Duodenal mucosa (tissue), 2 donors: Measurements from ENCODE around the gene IL20RB.

Experiments used
- H3K27ac ChIP-seq: one replicate; pipeline ENCODE4 v1.7.0; 2013; ENCODE audit warnings: low read depth, low read length
- H3K27me3 ChIP-seq, 2 donors: one replicate each; pipeline ENCODE4 v1.7.0; 2013; ENCODE audit warnings: low read length in 2 of 2, control low read depth in 1 of 2; ENCODE audit not compliant: insufficient read depth in 2 of 2, control insufficient read depth in 1 of 2
- H3K36me3 ChIP-seq, 2 donors: one replicate each; pipeline ENCODE4 v1.7.0; 2013; ENCODE audit warnings: low read length in 2 of 2, control low read depth in 1 of 2; ENCODE audit not compliant: insufficient read depth in 2 of 2, control insufficient read depth in 1 of 2
- H3K4me1 ChIP-seq, 2 donors: one replicate each; pipeline ENCODE4 v1.7.0; 2013; ENCODE audit warnings: low read length in 2 of 2, control low read depth in 1 of 2; ENCODE audit not compliant: insufficient read depth in 2 of 2, control insufficient read depth in 1 of 2
- H3K4me3 ChIP-seq, 2 donors: one replicate each; pipeline ENCODE4 v1.7.0; 2013; ENCODE audit warnings: low read length in 2 of 2, low read depth in 1 of 2
- H3K9ac ChIP-seq, 2 donors: one replicate each; pipeline ENCODE4 v1.7.0; 2013; ENCODE audit warnings: low read length in 2 of 2, low read depth in 1 of 2
- H3K9me3 ChIP-seq, 2 donors: one replicate each; pipeline ENCODE4 v1.7.0; 2013; ENCODE audit warnings: low read length in 2 of 2, control low read depth in 1 of 2; ENCODE audit not compliant: control insufficient read depth in 1 of 2

IL20RB gene

GRCh38 chr3:136925425-136926190 lies 32.2 kb upstream of the IL20RB start:
- Histone ChIP-seq H3K4me1 (no peaks in the 10 kb centered on the region), H3K9ac (no peak overlapping the region), H3K27ac (no peak overlapping the region), H3K9me3 (no peaks in the 10 kb centered on the region), H3K27me3 (no peaks in the 10 kb centered on the region), H3K36me3 (no peaks in the 10 kb centered on the region), H3K4me3 (no peak overlapping the region)

- Histone ChIP-seq H3K27ac (no peak overlapping the region), H3K9ac (no peak overlapping the region), H3K9me3 (no peaks in the 10 kb centered on the region), H3K27me3 (no peaks in the 10 kb centered on the region), H3K4me3 (no peak overlapping the region), H3K4me1 (peaks cover 0 to 5% of the 10 kb centered on the region in 2 donors), H3K36me3 (no peaks in the 10 kb centered on the region)
Observed at GRCh38 chr3:136928240-136928639, 29.5 kb upstream of the IL20RB start.

- Histone ChIP-seq H3K4me1 (peaks cover 0 to 5% of the 10 kb centered on the region in 2 donors), H3K36me3 (no peaks in the 10 kb centered on the region), H3K4me3 (no peak overlapping the region), H3K27ac (no peak overlapping the region), H3K9me3 (no peaks in the 10 kb centered on the region), H3K9ac (no peak overlapping the region), H3K27me3 (no peaks in the 10 kb centered on the region)
Observed at GRCh38 chr3:136929977-136930670, 27.7 kb upstream of the IL20RB start.

GRCh38 chr3:136931606-136932005 lies 26.2 kb upstream of the IL20RB start:
- Histone ChIP-seq H3K4me1 (peaks cover 0 to 5% of the 10 kb centered on the region in 2 donors), H3K9ac (no peak overlapping the region), H3K4me3 (no peak overlapping the region), H3K27ac (no peak overlapping the region), H3K27me3 (no peaks in the 10 kb centered on the region), H3K9me3 (no peaks in the 10 kb centered on the region), H3K36me3 (peaks cover 0 to 3% of the 10 kb centered on the region in 2 donors)

GRCh38 chr3:136932523-136932922 lies 25.3 kb upstream of the IL20RB start:
- H3K4me3 ChIP-seq = no peak overlapping the region
- H3K36me3 ChIP-seq = peaks cover 0 to 3% of the 10 kb centered on the region in 2 donors
- H3K27ac ChIP-seq = no peak overlapping the region
- H3K9me3 ChIP-seq = peaks cover 0 to 5% of the 10 kb centered on the region in 2 donors
- no peaks in the 10 kb centered on the region for H3K27me3 ChIP-seq
- peaks cover 0 to 5% of the 10 kb centered on the region in 2 donors for H3K4me1 ChIP-seq
- no peak overlapping the region for H3K9ac ChIP-seq

GRCh38 chr3:136932978-136933772 lies 24.6 kb upstream of the IL20RB start:
- Histone ChIP-seq H3K4me3 (no peak overlapping the region), H3K27ac (no peak overlapping the region), H3K4me1 (peaks cover 0 to 5% of the 10 kb centered on the region in 2 donors)

GRCh38 chr3:136937175-136937574 lies 20.6 kb upstream of the IL20RB start:
- Histone ChIP-seq H3K9me3 (peaks cover 0 to 5% of the 10 kb centered on the region in 2 donors), H3K4me3 (no peak overlapping the region), H3K27ac (no peak overlapping the region), H3K4me1 (peaks cover 0 to 5% of the 10 kb centered on the region in 2 donors), H3K9ac (no peak overlapping the region), H3K27me3 (no peaks in the 10 kb centered on the region), H3K36me3 (peaks cover 0 to 3% of the 10 kb centered on the region in 2 donors)

More at GRCh38 chr3:136932978-136933772, 24.6 kb upstream of the IL20RB start:
- peaks cover 0 to 5% of the 10 kb centered on the region in 2 donors for H3K9me3 ChIP-seq
- H3K9ac ChIP-seq = no peak overlapping the region
- H3K36me3 ChIP-seq = peaks cover 0 to 3% of the 10 kb centered on the region in 2 donors
- no peaks in the 10 kb centered on the region for H3K27me3 ChIP-seq

GRCh38 chr3:136937851-136938250 lies 19.9 kb upstream of the IL20RB start:
- peaks cover 0 to 8% of the 10 kb centered on the region in 2 donors for H3K4me1 ChIP-seq
- H3K27ac ChIP-seq = no peak overlapping the region

GRCh38 chr3:136938334-136938733 lies 19.4 kb upstream of the IL20RB start:
- H3K36me3 ChIP-seq = peaks cover 0 to 3% of the 10 kb centered on the region in 2 donors
- no peak overlapping the region for H3K4me3 ChIP-seq
- H3K4me1 ChIP-seq = peaks cover 0 to 4% of the 10 kb centered on the region in 2 donors
- H3K9me3 ChIP-seq = peaks cover 0 to 5% of the 10 kb centered on the region in 2 donors
- no peak overlapping the region for H3K27ac ChIP-seq
- H3K9ac ChIP-seq = no peak overlapping the region
- no peaks in the 10 kb centered on the region for H3K27me3 ChIP-seq

More at GRCh38 chr3:136937851-136938250, 19.9 kb upstream of the IL20RB start:
- Histone ChIP-seq H3K9ac (no peak overlapping the region), H3K27me3 (no peaks in the 10 kb centered on the region), H3K4me3 (no peak overlapping the region), H3K9me3 (peaks cover 0 to 5% of the 10 kb centered on the region in 2 donors), H3K36me3 (peaks cover 0 to 3% of the 10 kb centered on the region in 2 donors)
